Hepatocyte (in vitro differentiated cells): ENCODE results near the gene ONECUT3. TPM values are rescaled to one million over a fixed set of nuclear protein-coding genes. Genes with fewer than 3 reads are reported as not detected.

ENCODE experiments used
- DNase-seq: peaks from one replicate; pipeline ENCODE4 v3.0.0-alpha.2; 2016; ENCODE audit warnings: low spot score
- H2AFZ ChIP-seq: fragments of 200-600 bp; sonication (generic); 2 replicates; pipeline ENCODE4 v1.6.0; 2016; ENCODE audit warnings: antibody characterized with exemption, mild to moderate bottlenecking
- H3K27ac ChIP-seq: fragments of 200-600 bp; sonication (generic); 2 replicates; pipeline ENCODE4 v1.5.1; 2016; ENCODE audit warnings: mild to moderate bottlenecking
- H3K27me3 ChIP-seq: fragments of 200-600 bp; sonication (generic); 2 replicates; pipeline ENCODE4 v1.6.1; 2016
- H3K36me3 ChIP-seq: fragments of 200-600 bp; sonication (generic); replicated peaks from 2 replicates; pipeline ENCODE4 v1.5.1; 2016; ENCODE audit warnings: low read depth; ENCODE audit not compliant: insufficient read depth
- H3K4me1 ChIP-seq: fragments of 200-600 bp; sonication (generic); 2 replicates; pipeline ENCODE4 v1.5.1; 2016; ENCODE audit warnings: mild to moderate bottlenecking, moderate library complexity; ENCODE audit not compliant: insufficient read depth
- H3K4me2 ChIP-seq: fragments of 200-600 bp; sonication (generic); 2 replicates; pipeline ENCODE4 v1.6.0; 2016
- H3K4me3 ChIP-seq: fragments of 200-600 bp; sonication (generic); 2 replicates; pipeline ENCODE4 v1.5.1; 2016; ENCODE audit warnings: mild to moderate bottlenecking
- H3K79me2 ChIP-seq: fragments of 200-600 bp; sonication (generic); 2 replicates; pipeline ENCODE4 v1.6.0; 2017; ENCODE audit warnings: mild to moderate bottlenecking
- H3K9me2 ChIP-seq: fragments of 200-600 bp; sonication (generic); replicated peaks from 2 replicates; pipeline ENCODE4 v1.6.0; 2017; ENCODE audit warnings: mild to moderate bottlenecking; ENCODE audit not compliant: insufficient read depth
- H3K9me3 ChIP-seq: fragments of 200-600 bp; sonication (generic); 2 replicates; pipeline ENCODE4 v1.5.1; 2016; ENCODE audit warnings: low read depth, mild to moderate bottlenecking
- H4K20me1 ChIP-seq: fragments of 200-600 bp; sonication (generic); 2 replicates; pipeline ENCODE4 v1.6.0; 2016; ENCODE audit warnings: mild to moderate bottlenecking; ENCODE audit not compliant: insufficient read depth, poor library complexity, severe bottlenecking
- CTCF ChIP-seq: fragments of 200-600 bp; sonication (generic); IDR thresholded peaks from 2 replicates; pipeline ENCODE4 v1.5.1; 2016; ENCODE audit warnings: antibody characterized with exemption, mild to moderate bottlenecking; ENCODE audit not compliant: poor library complexity
- EZH2 ChIP-seq: fragments of 200-600 bp; sonication (generic); IDR thresholded peaks from 2 replicates; pipeline ENCODE4 v1.6.1; 2016; ENCODE audit warnings: antibody characterized with exemption, mild to moderate bottlenecking, borderline replicate concordance
- EZH2phosphoT487 ChIP-seq: fragments of 200-600 bp; sonication (generic); IDR thresholded peaks from one replicate; pipeline ENCODE4 v1.6.1; 2018; ENCODE audit warnings: antibody characterized with exemption, mild to moderate bottlenecking, low read depth, moderate library complexity; ENCODE audit not compliant: unreplicated experiment, severe bottlenecking
- WGBS: methylation state at CpG from one replicate; pipeline ENCODE4 v1.1.6; 2016; ENCODE audit warnings: low lambda C conversion rate; ENCODE audit errors: missing lambda C conversion rate; 5-methylcytosine and 5-hydroxymethylcytosine counted together
- polyA plus RNA-seq: library from polyadenylated mRNA; unstranded; fragments of >200 nt; fragmentation: Nextera tagmentation; extraction: Ambion mirVana; gene quantifications from 2 replicates; pipeline ENCODE4 v1.2.1, GENCODE V29; 2016
- total RNA-seq: library from RNA; depleted of rRNA; stranded (reverse); fragments of >200 nt; gene quantifications from 2 replicates; pipeline ENCODE4 v1.2.3, GENCODE V29; 2014

Gene ONECUT3
- total and polyA plus RNA-seq, 2 experiments from 2014 or later = 0.03 to 0.06 TPM

GRCh38 chr19:1748873-1749341, 4.4 kb upstream of the ONECUT3 start:
- Histone ChIP-seq H3K4me1 (peaks cover 20% of the 10 kb centered on the region), H3K27me3 (peaks cover 77% of the 10 kb centered on the region), H3K9me3 (no peaks in the 10 kb centered on the region), H3K9me2 (no peaks in the 10 kb centered on the region), H3K79me2 (no peaks in the 10 kb centered on the region), H3K27ac (no peak overlapping the region), H4K20me1 (no peaks in the 10 kb centered on the region), H3K36me3 (no peaks in the 10 kb centered on the region), H2AFZ (peak overlapping the region; percentile 40), H3K4me2 (peak overlapping the region; percentile 71), H3K4me3 (no peak overlapping the region)
- WGBS = 3% methylated on average over 29 of the region's 45 CpGs
- no peak for TF ChIP-seq CTCF
- TF ChIP-seq EZH2 = peak; percentile 36
- no peak for DNase-seq

GRCh38 chr19:1749373-1750342, 3.6 kb upstream of the ONECUT3 start:
- DNase-seq = no peak

GRCh38 chr19:1750343-1751021, 2.8 kb upstream of the ONECUT3 start:
- no peak for DNase-seq
- no peak overlapping the region for H3K4me3 ChIP-seq
- H3K36me3 ChIP-seq = no peaks in the 10 kb centered on the region
- TF ChIP-seq CTCF = no peak
- no peak for TF ChIP-seq EZH2
- TF ChIP-seq EZH2phosphoT487 = no peak
- H2AFZ ChIP-seq = no peak overlapping the region
- H3K4me1 ChIP-seq = peaks cover 20% of the 10 kb centered on the region
- H3K9me2 ChIP-seq = no peaks in the 10 kb centered on the region
- no peak overlapping the region for H3K27ac ChIP-seq
- H3K27me3 ChIP-seq = peaks cover 78% of the 10 kb centered on the region
- no peak overlapping the region for H3K4me2 ChIP-seq
- WGBS = 15% methylated on average over 13 of the region's 14 CpGs
- H4K20me1 ChIP-seq = no peaks in the 10 kb centered on the region
- no peaks in the 10 kb centered on the region for H3K79me2 ChIP-seq
- no peaks in the 10 kb centered on the region for H3K9me3 ChIP-seq

More at GRCh38 chr19:1749373-1750342, 3.6 kb upstream of the ONECUT3 start:
- H3K4me3 ChIP-seq = no peak overlapping the region
- no peaks in the 10 kb centered on the region for H3K9me3 ChIP-seq
- no peaks in the 10 kb centered on the region for H3K79me2 ChIP-seq
- 11% methylated on average over 57 of the region's 99 CpGs for WGBS
- peaks cover 20% of the 10 kb centered on the region for H3K4me1 ChIP-seq
- no peaks in the 10 kb centered on the region for H4K20me1 ChIP-seq
- no peaks in the 10 kb centered on the region for H3K36me3 ChIP-seq
- H3K27me3 ChIP-seq = peaks cover 78% of the 10 kb centered on the region
- peak overlapping the region; percentile 40 for H2AFZ ChIP-seq
- H3K9me2 ChIP-seq = no peaks in the 10 kb centered on the region
- peak; percentile 79 for TF ChIP-seq EZH2
- no peak for TF ChIP-seq CTCF
- peak; percentile 83 for TF ChIP-seq EZH2phosphoT487
- no peak overlapping the region for H3K27ac ChIP-seq
- H3K4me2 ChIP-seq = peak overlapping the region; percentile 71
